ENCODE measurements around the gene GDPD3.

GDPD3 gene

GRCh38 chr16:30075503-30076275, 37.6 kb downstream of the GDPD3 start, which contains the start of gene PPP4C:
Gene PPP4C (plus strand): TSS chr16:30075994. CDS start chr16:30076378, 384 bp downstream.
- DNase-seq: peak; percentile 95

- DNase-seq: no peak
Measured at GRCh38 chr16:30070490-30070889, 42.8 kb downstream of the GDPD3 start.

GRCh38 chr16:30069611-30070462, 43.5 kb downstream of the GDPD3 start:
- DNase-seq: no peak

- DNase-seq: no peak
Measured at GRCh38 chr16:30068750-30069610, 44.4 kb downstream of the GDPD3 start.

GRCh38 chr16:30068333-30068732, 45.0 kb downstream of the GDPD3 start:
- no peak for DNase-seq

GRCh38 chr16:30067584-30067916, 45.8 kb downstream of the GDPD3 start:
- no peak for DNase-seq

GRCh38 chr16:30066761-30067583, 46.4 kb downstream of the GDPD3 start:
- no peak for DNase-seq

- no peak for DNase-seq
Measured at GRCh38 chr16:30065943-30066760, 47.2 kb downstream of the GDPD3 start.

GRCh38 chr16:30065102-30065942, 48.0 kb downstream of the GDPD3 start, which contains the start of gene ALDOA:
Gene ALDOA (plus strand): TSS chr16:30065760. CDS start chr16:30066898, 1,138 bp downstream.
- peak; percentile 98 for DNase-seq

GRCh38 chr16:30064729-30065101, 48.6 kb downstream of the GDPD3 start:
- DNase-seq: no peak

- DNase-seq: peak; percentile 74
Measured at GRCh38 chr16:30063893-30064728, 49.2 kb downstream of the GDPD3 start.

- DNase-seq: no peak
Measured at GRCh38 chr16:30063278-30063892, 50.0 kb downstream of the GDPD3 start.

- DNase-seq: no peak
Measured at GRCh38 chr16:30060836-30061554, 52.3 kb downstream of the GDPD3 start.

GRCh38 chr16:30060346-30060745, 53.0 kb downstream of the GDPD3 start:
- DNase-seq: no peak

GRCh38 chr16:30054959-30055553, 58.3 kb downstream of the GDPD3 start:
- peak; percentile 55 for DNase-seq

All from retina (tissue), 1 donor.